ENCODE results near the gene RNF26.
A peak's percentile ranks its signal among the peaks of the same experiment; 100 is the strongest.

RNF26 gene

DNA sequence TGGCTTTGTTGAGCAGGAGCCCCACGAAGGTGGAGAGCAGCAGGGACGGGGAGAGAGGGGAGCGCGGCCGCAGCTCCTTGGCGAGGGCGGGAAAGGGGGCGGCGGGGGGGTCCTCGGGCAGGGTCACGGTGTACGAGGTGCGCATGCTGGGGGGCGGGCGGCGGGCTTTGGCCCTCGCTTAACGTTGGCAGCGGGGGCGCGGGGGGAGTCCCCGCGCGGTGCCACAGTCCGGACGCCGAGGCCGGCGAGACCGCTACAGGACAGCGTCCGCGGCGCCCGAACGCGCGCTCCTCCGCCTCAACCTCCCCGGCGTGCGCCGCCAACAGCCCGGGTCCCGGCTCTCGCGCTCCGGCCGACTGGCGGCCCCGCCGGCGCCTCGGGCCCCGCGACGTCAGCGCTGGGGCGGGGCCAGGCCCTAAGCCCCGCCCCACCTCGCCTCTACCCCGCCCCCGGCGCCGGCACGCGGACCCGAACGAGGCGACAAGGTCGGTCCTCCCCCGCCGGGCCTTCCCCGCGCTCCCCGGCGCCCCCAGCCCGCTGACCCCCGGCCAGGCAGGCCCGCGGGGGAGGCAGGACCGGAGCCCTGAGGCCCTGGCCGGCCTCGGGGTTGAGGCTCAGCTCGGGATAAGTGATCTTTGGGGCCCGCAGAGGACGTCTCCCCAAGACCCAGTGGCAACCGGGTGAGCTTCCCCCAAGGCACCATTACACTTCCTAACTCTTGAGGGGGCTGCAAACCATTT, 29.7 kb downstream of the RNF26 start:
- TF ChIP-seq, protein P1, sequence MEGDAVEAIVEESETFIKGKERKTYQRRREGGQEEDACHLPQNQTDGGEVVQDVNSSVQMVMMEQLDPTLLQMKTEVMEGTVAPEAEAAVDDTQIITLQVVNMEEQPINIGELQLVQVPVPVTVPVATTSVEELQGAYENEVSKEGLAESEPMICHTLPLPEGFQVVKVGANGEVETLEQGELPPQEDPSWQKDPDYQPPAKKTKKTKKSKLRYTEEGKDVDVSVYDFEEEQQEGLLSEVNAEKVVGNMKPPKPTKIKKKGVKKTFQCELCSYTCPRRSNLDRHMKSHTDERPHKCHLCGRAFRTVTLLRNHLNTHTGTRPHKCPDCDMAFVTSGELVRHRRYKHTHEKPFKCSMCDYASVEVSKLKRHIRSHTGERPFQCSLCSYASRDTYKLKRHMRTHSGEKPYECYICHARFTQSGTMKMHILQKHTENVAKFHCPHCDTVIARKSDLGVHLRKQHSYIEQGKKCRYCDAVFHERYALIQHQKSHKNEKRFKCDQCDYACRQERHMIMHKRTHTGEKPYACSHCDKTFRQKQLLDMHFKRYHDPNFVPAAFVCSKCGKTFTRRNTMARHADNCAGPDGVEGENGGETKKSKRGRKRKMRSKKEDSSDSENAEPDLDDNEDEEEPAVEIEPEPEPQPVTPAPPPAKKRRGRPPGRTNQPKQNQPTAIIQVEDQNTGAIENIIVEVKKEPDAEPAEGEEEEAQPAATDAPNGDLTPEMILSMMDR (IDR thresholded peaks at IDR 0.05; ENCODE audit: low read depth, low read length): no peak
- Histone ChIP-seq H3K4me3 (ENCODE audit: low read depth, low read length) (peak overlapping the region; percentile 13; the same call in 1 of the 2 replicates), H3K9me3 (0 out of 2 replicates have a peak, but pooled peaks cover 2% of the 10 kb centered on the region), H3K36me3 (peaks cover 3% of the 10 kb centered on the region; the same call in 1 of the 2 replicates), H3K4me1 (peaks cover 30% of the 10 kb centered on the region), H3K27me3 (no peaks in the 10 kb centered on the region)
- peak; percentile 75 for DNase-seq

DNA sequence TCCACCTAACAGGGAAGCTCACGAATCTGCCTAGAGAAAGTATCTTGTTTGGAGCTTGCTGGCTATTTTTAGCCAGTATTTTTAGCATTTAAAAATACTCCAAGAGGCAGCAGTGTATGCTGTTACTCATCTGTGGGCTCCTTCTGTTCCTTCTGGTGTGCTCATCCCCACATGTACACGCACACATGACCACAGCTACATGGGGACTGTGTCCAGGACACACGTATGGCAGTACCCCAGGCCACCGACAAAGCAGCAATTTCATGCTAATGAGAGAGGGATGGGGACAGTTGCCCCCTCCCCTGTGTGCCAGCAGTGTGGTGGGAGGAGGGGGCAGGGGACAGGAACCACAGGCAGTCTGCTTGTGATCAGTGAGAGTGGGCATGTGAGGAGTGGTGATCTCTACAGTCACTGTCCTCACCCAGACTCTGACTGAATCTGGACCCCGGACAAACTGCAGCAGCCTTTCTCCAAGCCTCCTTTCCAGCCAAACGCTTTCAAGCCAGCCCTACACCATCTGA, 30.8 kb downstream of the RNF26 start:
- TF ChIP-seq, protein P1 (IDR thresholded peaks at IDR 0.05; ENCODE audit: low read depth, low read length): no peak
- Histone ChIP-seq H3K4me3 (ENCODE audit: low read depth, low read length) (no peak overlapping the region), H3K4me1 (peaks cover 40% of the 10 kb centered on the region), H3K9me3 (0 out of 2 replicates have a peak, but pooled peaks cover 2% of the 10 kb centered on the region), H3K27me3 (no peaks in the 10 kb centered on the region), H3K36me3 (no peaks in the 10 kb centered on the region)
- DNase-seq: no peak

DNA sequence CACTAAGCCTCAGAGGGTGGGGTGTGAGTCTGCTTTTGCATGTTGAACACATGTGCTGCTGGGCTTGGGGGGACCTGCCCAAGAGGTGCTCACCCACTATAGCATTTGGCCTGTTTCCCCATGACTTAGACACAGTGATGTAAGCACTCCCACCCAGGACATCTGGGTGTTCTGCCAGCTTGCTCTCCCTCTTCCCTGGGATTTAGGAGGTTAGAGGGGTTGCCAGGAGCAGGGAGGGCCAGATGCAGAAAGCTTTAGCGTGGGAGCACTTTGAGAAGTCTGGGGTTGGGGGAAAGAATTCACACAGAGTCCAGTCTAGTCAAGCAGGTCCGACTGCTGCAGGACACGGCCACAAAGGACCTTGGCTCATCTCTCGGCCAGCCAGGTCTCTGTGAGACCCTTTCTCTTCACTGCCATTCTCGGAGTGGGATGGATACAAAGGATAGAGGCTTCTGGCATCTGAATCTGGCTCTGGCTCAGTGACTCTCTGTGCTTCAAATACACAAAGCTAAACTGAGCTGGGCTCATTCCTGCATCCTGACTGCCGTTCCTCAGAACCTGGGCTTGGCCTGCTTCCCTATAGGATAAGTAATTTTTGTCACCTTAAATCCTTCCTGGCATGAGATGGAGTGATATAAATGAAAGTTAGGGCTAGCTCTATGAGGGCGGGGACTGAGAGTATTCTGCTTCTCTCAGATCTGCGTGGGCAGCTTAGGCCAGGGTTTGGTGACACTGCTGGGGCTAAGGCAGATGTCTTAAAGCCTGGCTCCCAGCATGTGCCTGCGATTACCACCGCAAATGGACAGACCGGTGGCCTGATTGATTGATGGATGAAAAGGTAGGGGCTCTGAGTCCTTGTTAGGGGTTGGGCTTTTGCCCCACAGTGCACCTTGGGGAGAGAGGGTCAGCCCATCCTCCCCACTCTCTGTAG, 32.6 kb downstream of the RNF26 start:
- Histone ChIP-seq H3K4me3 (ENCODE audit: low read depth, low read length) (no peak overlapping the region), H3K9me3 (0 out of 2 replicates have a peak, but pooled peaks cover 2% of the 10 kb centered on the region), H3K36me3 (no peaks in the 10 kb centered on the region), H3K4me1 (peaks cover 47% of the 10 kb centered on the region), H3K27me3 (no peaks in the 10 kb centered on the region)
- TF ChIP-seq, protein P1 (IDR thresholded peaks at IDR 0.05; ENCODE audit: low read depth, low read length): no peak
- DNase-seq: no peak

DNA sequence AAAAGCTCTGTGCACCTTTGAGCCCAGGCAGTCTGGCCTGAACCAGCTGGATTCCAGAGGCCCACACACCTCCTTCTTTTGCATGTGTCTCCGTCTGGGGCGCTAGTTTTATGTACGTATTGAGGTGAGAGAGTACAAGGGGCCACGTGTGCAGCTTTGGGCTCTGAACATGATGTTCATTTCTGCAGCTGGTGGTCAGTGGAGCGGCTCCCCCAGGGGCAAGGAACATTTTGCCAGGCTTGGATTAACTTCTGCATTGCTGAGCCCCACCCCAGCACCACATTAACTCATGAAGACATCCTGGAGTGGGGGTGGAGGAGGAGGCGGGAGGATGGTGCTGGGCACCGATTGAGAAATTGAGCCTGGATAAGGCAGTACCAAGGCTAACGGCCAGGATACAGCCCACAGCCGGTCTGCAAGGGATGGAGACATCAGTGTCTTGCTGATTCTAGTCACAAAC, 33.4 kb downstream of the RNF26 start:
- no peak for DNase-seq

DNA sequence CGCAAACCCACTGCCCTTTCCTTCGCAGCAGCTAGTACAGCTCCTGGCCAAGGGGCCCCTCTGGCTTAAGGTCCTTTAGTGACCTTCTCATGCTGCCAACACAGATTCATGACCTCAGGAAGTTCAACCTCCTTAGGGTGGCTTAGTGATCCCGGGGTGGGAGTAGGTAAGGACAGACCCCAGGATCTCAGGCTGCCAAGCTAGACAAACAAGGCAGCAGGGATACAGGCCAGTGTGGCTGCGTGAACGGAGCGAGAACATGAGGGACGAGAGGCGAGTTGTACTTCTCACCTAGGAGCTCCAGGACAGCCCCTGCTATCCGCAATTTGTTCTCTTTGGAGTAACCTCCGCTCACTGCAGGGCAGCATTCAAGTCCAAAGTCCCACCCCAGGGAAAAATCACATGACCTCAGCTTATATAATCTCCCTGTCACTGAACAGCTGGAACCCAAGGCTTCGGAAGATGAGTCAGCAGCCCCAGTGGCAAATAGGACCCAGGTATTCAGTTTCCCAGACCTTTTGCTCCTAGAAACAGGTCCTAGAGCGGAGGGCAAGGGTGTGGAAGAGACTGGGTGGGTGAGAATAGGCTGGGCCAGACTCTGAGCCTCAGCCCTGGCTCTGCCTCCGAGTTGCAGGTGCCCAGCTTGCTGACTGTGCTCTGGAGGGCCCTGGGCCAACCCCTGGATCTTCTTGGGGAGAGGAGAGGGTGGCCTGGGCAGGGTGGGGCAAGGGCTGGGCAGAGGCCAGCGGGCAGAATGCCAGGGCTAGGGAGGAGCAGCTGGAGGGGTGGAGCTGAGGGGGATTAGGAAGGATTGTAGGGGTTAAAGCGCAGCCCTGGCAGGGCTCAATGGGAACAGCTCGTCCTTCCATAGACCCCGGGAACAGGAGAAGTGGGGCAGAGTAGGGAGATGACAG, 34.1 kb downstream of the RNF26 start:
- H3K27me3 ChIP-seq: no peaks in the 10 kb centered on the region
- 0 out of 2 replicates have a peak, but pooled peaks cover 2% of the 10 kb centered on the region for H3K9me3 ChIP-seq
- H3K36me3 ChIP-seq: no peaks in the 10 kb centered on the region
- peak overlapping the region; percentile 25 for H3K4me3 ChIP-seq (ENCODE audit: low read depth, low read length)
- TF ChIP-seq, protein P1 (IDR thresholded peaks at IDR 0.05; ENCODE audit: low read depth, low read length): no peak
- H3K4me1 ChIP-seq: peaks cover 50% of the 10 kb centered on the region
- DNase-seq: peak; percentile 71

More for the DNA sequence above, 33.4 kb downstream of the RNF26 start:
- Histone ChIP-seq H3K36me3 (no peaks in the 10 kb centered on the region), H3K9me3 (0 out of 2 replicates have a peak, but pooled peaks cover 2% of the 10 kb centered on the region), H3K4me1 (peaks cover 50% of the 10 kb centered on the region), H3K27me3 (no peaks in the 10 kb centered on the region), H3K4me3 (ENCODE audit: low read depth, low read length) (no peak overlapping the region)
- TF ChIP-seq, protein P1 (IDR thresholded peaks at IDR 0.05; ENCODE audit: low read depth, low read length): no peak
